ENCODE measurements around the gene ADCY4.
A peak's percentile ranks its signal among the peaks of the same experiment; 100 is the strongest.

ADCY4 gene

DNA sequence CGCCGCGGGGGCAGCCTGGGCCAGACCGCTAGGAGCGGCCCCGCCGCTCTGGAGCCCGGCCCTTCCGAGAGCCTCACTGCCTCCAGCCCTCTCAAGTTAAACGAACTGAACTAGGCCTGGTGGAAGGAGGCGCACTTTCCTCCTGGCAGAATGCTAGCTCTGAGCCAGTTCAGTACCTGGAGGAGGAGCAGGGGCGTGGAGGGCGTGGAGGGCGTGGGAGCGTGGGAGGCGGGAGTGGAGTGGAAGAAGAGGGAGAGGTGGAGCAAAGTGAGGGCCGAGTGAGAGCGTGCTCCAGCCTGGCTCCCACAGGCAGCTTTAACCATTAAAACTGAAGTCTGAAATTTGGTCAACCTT, 18.3 kb downstream of the ADCY4 start:
- TF ChIP-seq, protein P1, sequence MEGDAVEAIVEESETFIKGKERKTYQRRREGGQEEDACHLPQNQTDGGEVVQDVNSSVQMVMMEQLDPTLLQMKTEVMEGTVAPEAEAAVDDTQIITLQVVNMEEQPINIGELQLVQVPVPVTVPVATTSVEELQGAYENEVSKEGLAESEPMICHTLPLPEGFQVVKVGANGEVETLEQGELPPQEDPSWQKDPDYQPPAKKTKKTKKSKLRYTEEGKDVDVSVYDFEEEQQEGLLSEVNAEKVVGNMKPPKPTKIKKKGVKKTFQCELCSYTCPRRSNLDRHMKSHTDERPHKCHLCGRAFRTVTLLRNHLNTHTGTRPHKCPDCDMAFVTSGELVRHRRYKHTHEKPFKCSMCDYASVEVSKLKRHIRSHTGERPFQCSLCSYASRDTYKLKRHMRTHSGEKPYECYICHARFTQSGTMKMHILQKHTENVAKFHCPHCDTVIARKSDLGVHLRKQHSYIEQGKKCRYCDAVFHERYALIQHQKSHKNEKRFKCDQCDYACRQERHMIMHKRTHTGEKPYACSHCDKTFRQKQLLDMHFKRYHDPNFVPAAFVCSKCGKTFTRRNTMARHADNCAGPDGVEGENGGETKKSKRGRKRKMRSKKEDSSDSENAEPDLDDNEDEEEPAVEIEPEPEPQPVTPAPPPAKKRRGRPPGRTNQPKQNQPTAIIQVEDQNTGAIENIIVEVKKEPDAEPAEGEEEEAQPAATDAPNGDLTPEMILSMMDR (IDR thresholded peaks at IDR 0.05; ENCODE audit: low read depth, low read length), result no peak
- DNase-seq (ENCODE audit: low read depth in 2 of 2), result no peak
- H3K4me3 ChIP-seq (replicated peaks in 1 of 2; ENCODE audit: low read depth in 2 of 2, low read length in 2 of 2), result no peak overlapping the region

DNA sequence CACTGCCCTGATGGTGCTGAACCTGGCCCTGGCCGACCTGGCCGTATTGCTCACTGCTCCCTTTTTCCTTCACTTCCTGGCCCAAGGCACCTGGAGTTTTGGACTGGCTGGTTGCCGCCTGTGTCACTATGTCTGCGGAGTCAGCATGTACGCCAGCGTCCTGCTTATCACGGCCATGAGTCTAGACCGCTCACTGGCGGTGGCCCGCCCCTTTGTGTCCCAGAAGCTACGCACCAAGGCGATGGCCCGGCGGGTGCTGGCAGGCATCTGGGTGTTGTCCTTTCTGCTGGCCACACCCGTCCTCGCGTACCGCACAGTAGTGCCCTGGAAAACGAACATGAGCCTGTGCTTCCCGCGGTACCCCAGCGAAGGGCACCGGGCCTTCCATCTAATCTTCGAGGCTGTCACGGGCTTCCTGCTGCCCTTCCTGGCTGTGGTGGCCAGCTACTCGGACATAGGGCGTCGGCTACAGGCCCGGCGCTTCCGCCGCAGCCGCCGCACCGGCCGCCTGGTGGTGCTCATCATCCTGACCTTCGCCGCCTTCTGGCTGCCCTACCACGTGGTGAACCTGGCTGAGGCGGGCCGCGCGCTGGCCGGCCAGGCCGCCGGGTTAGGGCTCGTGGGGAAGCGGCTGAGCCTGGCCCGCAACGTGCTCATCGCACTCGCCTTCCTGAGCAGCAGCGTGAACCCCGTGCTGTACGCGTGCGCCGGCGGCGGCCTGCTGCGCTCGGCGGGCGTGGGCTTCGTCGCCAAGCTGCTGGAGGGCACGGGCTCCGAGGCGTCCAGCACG, 18.9 kb downstream of the ADCY4 start:
- H3K4me3 ChIP-seq (replicated peaks in 1 of 2; ENCODE audit: low read depth in 2 of 2, low read length in 2 of 2), result no peak overlapping the region
- peak in 1 of 2 donors; percentile 19 for DNase-seq (ENCODE audit: low read depth in 2 of 2)
- TF ChIP-seq, protein P1 (IDR thresholded peaks at IDR 0.05; ENCODE audit: low read depth, low read length), result no peak

DNA sequence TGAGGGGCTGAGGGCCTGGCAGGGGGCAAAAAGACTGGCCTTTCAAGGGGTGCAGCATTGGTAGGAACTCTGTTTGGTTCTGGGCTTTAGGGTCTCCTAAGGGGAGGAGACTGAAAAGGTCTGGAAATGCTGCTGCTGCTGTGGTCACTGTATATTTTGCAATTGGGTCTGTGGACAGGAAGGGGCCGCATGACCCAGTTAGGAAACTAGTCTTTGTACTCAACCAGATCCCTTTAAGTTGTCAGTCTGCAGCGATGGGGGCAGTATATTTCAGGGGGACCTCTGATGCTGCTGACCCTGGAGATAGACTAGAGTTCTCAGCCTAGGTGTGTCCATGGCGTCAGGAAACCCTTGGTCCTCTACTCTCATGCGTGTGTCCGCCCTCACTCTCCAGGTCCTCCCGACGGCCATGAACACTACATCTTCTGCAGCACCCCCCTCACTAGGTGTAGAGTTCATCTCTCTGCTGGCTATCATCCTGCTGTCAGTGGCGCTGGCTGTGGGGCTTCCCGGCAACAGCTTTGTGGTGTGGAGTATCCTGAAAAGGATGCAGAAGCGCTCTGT, 19.5 kb downstream of the ADCY4 start:
- no peak for DNase-seq (ENCODE audit: low read depth in 2 of 2)
- H3K4me3 ChIP-seq (replicated peaks in 1 of 2; ENCODE audit: low read depth in 2 of 2, low read length in 2 of 2), result no peak overlapping the region
- TF ChIP-seq, protein P1 (IDR thresholded peaks at IDR 0.05; ENCODE audit: low read depth, low read length), result no peak

DNA sequence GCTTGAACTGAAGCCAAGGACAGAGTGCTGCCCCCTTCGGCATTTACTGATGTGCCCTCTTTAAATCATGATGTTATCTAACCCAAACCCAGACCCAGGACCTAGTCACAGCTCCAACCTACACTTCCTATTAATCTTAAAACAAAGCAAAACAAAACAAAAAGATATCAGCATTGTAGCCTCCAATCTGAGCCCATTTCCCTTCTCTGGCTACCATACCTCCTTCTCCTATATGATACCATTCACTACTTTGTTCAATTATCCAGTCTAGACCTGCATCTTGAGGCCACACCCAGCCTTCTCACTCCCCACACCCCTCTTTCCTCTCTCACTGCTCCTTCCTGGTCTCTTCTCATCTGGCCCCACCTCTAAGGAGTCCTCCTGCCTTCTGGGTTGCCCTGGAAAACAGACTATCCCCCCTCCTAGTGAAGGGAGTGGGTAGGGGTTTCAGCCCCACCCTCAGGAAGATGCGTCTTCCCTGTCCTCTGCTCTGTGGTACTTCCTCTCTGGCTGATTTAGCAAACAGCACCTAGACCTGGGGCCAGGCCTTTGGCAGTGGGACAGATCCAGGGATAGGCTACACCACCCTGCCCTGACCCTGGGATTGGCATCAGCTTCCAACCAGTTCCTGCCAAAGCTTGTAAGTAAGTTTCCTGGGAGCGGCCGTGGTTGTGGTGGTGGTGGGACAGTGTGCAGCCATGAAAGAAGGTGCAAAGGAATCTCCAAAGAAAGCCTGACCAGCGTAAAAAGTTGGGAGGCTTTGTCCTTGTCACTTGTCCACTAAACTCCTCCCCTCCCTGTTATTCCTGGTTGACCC, 20.3 kb downstream of the ADCY4 start:
- TF ChIP-seq, protein P1 (IDR thresholded peaks at IDR 0.05; ENCODE audit: low read depth, low read length), result no peak
- H3K4me3 ChIP-seq (replicated peaks in 1 of 2; ENCODE audit: low read depth in 2 of 2, low read length in 2 of 2), result no peak overlapping the region
- DNase-seq (ENCODE audit: low read depth in 2 of 2), result no peak

DNA sequence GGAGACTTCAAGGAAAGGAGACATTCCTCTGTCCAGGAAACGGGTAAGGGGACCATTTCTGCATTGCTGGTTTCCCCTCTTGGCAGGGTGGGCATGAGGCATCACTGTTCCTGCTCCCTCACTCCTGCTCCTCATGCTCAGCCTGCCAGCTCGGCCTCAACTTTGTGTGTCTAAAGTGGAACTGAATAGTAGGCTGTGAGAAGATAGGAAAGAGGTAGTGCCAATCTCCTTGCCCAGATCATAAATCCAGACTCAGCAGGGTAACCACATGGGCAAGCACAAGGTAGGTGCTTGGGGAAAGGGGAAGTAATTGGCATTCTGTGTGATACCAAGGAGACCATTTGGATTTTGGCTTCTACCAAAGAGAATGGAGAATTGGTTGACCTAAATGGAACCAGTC, 21.0 kb downstream of the ADCY4 start:
- TF ChIP-seq, protein P1 (IDR thresholded peaks at IDR 0.05; ENCODE audit: low read depth, low read length), result no peak
- H3K4me3 ChIP-seq (replicated peaks in 1 of 2; ENCODE audit: low read depth in 2 of 2, low read length in 2 of 2), result no peak overlapping the region
- no peak for DNase-seq (ENCODE audit: low read depth in 2 of 2)

DNA sequence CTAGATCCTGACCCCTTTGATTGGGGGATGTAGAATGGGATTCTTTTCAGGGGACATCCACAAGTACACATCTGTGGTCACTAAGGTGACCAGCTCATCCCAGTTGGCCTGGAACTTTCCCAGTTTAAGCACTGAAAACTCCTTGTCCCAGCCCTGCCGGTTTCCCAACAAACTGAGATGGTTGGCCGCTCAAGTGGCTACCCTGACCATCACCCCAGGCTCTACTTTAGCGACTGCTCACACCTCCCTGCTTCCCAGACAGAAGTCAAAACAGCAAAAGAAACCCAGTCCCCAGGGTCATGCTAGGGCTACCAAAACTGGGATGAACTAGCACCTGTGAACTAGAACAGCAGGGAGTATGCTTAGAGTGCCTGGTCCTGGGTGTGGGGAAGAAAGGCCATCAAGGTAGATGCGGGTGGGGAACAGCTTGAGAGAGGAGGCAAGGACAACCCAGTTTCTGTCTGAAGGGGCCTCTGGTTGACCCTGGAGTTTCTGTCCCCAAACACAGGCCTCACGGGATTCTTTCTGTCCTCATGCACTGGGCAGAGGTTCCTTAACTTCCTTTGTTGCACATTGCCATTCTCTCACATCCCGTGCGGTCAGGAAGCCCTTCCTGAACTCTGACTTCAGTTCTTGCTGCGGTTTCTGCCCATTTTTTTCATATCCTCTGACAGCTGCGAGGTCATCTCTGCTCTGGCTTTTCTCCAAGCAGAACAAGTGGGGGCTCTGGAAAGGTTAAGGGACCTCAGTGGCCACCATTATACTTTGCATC, 21.9 kb downstream of the ADCY4 start:
- TF ChIP-seq, protein P1 (IDR thresholded peaks at IDR 0.05; ENCODE audit: low read depth, low read length), result no peak
- peak; percentile 35 to 64 for DNase-seq (ENCODE audit: low read depth in 2 of 2)
- H3K4me3 ChIP-seq (replicated peaks in 1 of 2; ENCODE audit: low read depth in 2 of 2, low read length in 2 of 2), result no peak overlapping the region
